ENCODE measurements around the gene RNF113B.
A peak's percentile ranks its signal among the peaks of the same experiment; 100 is the strongest.

Gene RNF113B

DNA sequence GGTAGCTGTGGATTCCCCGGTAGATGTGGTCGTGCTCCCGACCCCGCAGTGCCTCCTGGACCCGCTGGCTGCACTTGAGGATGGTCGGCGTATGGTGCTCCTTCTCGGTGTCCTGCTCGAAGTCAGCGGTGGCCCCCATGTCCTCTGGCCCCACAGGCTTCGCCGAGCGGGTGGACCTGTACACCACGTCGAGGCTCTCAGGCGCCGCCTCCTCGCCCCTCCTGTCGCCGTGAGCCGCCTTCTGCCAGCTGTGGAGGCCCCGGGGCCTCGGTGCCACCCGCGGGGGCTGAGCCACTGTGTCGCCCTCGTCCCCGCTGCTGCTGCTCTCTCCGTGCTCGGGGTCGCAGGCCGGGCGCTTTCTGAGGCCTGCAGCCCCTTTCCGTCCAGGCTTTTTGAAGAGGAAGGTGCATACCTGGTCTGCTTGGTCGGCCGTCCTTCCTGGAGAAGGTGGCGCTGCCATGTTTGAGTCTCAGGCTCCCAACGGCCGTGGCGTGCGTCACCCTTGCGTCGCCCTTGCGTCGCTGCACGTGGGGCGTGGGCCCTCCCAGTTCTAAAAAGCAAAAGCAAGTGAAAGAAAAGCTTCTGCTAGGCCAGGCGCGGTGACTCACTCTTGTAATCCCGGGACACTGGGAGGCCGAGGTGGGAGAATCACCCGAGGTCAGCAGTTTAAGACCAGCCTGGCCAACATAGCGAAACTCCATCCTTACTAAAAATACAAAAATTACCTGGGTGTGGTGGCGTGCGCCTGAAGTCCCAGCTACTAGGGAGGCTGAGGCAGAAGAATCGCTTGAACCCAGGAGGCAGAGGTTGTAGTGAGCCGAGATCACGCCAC is at the start of gene RNF113B:
TSS of gene RNF113B (minus strand) at position 493 of the 832 bp plus-strand sequence. CDS start at position 460, 33 bp downstream.
- TF ChIP-seq, protein P1, sequence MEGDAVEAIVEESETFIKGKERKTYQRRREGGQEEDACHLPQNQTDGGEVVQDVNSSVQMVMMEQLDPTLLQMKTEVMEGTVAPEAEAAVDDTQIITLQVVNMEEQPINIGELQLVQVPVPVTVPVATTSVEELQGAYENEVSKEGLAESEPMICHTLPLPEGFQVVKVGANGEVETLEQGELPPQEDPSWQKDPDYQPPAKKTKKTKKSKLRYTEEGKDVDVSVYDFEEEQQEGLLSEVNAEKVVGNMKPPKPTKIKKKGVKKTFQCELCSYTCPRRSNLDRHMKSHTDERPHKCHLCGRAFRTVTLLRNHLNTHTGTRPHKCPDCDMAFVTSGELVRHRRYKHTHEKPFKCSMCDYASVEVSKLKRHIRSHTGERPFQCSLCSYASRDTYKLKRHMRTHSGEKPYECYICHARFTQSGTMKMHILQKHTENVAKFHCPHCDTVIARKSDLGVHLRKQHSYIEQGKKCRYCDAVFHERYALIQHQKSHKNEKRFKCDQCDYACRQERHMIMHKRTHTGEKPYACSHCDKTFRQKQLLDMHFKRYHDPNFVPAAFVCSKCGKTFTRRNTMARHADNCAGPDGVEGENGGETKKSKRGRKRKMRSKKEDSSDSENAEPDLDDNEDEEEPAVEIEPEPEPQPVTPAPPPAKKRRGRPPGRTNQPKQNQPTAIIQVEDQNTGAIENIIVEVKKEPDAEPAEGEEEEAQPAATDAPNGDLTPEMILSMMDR (IDR thresholded peaks at IDR 0.05; ENCODE audit: control insufficient read depth, extremely low read depth, insufficient read depth) = no peak
- no peak within 1 kb of the TSS for H3K4me3 ChIP-seq (ENCODE audit: low read depth, low read length)
- DNase-seq (ENCODE audit: low read depth) = no peak

DNA sequence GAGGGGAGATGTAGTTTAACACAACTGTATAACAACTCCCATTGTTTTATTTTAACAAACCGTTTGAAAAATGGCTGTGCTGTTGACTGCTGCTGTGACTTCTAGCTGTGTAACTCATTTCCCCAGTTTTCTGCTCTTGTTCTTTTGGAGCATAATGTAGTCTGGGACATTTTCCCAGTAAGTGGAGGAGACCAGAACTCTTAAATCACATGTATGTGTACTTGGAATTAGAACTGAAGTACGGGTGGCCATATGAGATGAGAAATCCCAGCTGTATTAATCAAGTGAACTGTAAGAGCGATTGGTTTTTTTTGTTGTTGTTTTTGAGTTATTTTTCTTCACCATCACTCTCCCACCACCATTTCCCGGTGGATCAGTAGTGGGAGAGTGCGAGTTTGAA is 49.4 kb upstream of the RNF113B start:
- TF ChIP-seq, protein P1 (IDR thresholded peaks at IDR 0.05; ENCODE audit: control insufficient read depth, extremely low read depth, insufficient read depth) = no peak
- no peak for DNase-seq (ENCODE audit: low read depth)
- no peak overlapping the region for H3K4me3 ChIP-seq (ENCODE audit: low read depth, low read length)

DNA sequence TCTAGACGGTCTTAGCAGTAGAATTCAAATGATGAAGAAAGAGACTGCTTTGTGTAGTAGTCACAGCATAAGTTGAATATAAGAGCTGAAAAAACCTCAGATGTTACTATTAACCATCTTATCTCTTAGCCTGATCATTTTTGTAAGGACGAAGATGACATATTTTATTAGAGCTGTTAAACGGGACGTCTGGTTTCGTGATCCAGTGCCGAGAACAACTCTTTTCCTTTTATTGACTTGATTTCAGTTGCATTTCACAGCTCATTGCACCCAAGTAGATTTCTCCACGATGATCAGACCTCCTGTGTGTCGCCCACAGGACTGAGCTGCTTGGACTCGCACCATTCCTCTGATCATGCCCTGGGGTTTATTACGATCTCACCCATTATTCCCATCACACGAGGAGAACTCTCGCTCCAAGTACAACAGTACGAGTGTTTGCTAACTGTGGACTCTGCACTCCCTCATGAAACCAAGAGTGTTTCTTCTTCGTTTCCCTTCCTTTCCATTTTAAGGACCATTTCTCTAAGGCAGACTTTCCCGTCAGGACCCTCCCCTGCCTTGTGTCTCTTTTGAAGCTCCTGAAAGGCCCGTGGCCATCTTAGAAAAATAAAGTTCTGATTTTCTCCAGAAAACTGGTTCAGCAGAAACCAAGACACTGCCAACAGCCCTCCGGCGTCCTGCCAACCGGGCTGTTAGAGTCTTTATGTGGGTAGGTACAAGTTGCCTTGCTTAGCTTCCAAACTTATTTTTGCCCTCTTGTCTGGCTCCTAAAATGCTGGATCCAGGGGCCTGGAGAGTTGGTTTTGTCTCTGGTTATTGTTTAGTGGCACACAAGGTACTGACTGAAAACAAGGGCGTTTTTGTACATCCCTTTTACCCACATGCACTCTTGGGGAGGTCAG is 48.2 kb upstream of the RNF113B start:
- TF ChIP-seq, protein P1 (IDR thresholded peaks at IDR 0.05; ENCODE audit: control insufficient read depth, extremely low read depth, insufficient read depth) = no peak
- H3K4me3 ChIP-seq (ENCODE audit: low read depth, low read length) = peak overlapping the region; percentile 24
- DNase-seq (ENCODE audit: low read depth) = peak; percentile 56

DNA sequence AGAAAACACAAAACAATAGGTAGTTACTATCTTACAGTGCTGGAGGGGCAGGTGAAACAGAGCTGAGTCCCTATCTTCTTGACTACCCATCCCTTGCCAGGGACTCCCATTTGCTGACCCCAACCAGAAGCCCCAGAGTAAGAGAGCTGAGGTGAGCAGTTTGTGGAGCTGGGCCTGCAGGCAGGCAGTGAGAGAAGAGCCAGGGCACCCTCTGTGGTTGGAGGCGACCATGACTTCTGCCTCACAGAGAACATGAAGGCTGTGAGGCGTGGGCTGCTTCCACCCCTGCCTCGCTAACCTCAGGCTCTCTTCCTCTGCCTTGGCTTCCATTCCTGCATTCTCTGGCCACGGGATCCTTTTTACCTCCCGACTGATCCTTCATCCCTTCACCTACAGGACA is 47.5 kb upstream of the RNF113B start:
- H3K4me3 ChIP-seq (ENCODE audit: low read depth, low read length) = no peak overlapping the region
- DNase-seq (ENCODE audit: low read depth) = no peak
- TF ChIP-seq, protein P1 (IDR thresholded peaks at IDR 0.05; ENCODE audit: control insufficient read depth, extremely low read depth, insufficient read depth) = no peak

- no peak overlapping the region for H3K4me3 ChIP-seq (ENCODE audit: low read depth, low read length)
- TF ChIP-seq, protein P1 (IDR thresholded peaks at IDR 0.05; ENCODE audit: control insufficient read depth, extremely low read depth, insufficient read depth) = no peak
- peak; percentile 75 for DNase-seq (ENCODE audit: low read depth)
Observed at GRCh38 chr13:98223741-98224140, 46.7 kb upstream of the RNF113B start.

GRCh38 chr13:98222816-98223215 is 45.7 kb upstream of the RNF113B start:
- TF ChIP-seq, protein P1 (IDR thresholded peaks at IDR 0.05; ENCODE audit: control insufficient read depth, extremely low read depth, insufficient read depth) = no peak
- no peak for DNase-seq (ENCODE audit: low read depth)
- H3K4me3 ChIP-seq (ENCODE audit: low read depth, low read length) = no peak overlapping the region

Measured in LNCaP clone FGC (cell line).